Activated T-helper 1 cell treated with Interleukin-2 at 50 U/mL for 16 hours (primary cell): ENCODE measurements around the gene PTPRS.

Experiments used
- DNase-seq: peaks from one replicate; pipeline ENCODE4 v3.0.0-alpha.2; 2020; ENCODE audit warnings: low read depth

PTPRS gene

GRCh38 chr19:5308451-5309437, 31.9 kb downstream of the PTPRS start:
- DNase-seq, result no peak

- no peak for DNase-seq
These were observed 33.0 kb downstream of the PTPRS start for GRCh38 chr19:5307655-5308054.

DNA sequence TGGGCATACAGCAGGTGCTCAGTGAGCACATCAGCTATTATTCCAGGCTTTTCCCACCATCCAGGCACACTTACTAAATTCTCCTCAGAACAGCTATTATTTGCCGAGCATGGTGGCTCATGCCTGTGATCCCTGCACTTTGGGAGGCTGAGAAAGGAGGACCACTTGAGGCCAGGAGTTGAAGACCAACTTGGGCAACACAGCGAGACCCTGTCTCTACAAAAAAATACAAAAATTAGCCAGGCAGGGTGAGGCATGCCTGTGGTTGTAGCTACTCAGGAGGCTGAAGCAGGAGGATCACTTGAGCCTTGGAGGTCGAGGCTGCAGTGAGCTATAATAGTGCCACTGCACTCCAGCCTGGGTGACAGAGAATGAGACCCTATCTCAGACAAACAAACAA, 35.4 kb downstream of the PTPRS start:
- no peak for DNase-seq

DNA sequence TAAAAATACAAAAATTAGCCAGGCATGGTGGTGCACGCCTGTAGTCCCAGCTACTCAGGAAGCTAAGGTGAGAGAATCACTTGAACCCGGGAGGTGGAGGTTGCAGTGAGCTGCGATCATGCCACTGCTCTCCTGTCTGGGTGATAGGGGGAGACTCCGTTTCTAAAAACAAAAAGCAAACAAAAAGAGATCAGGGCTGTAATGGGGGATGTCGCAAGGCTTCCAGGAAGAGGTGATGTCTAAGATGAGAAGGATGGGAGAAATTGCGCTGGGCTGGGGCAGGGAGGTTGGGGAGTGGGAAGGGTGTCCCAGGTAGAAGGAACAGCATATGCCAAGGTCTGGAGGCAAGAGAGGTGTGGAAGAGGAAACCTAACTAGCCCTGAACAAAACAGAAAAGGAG, 36.1 kb downstream of the PTPRS start:
- DNase-seq, result no peak

DNA sequence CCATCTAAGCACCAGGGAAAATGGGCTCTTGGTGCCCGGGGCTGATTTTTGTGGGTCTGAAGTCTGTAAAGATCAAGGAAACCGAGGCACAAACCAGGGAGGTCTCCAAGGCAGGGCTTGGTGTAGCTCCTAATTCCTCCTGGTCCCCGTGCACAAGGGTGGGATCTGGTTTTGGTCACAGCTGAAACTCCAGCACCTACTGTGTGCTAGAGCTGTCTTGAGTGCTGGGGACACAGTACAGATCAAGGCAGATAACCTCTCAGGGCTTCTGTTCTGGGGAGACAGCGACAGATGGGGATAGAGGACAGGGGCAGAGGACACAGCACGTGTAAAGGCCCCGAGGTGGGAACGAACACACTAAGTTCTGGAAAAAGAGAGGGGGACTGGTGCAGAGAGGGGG, 37.4 kb downstream of the PTPRS start:
- no peak for DNase-seq

- DNase-seq, result no peak
These were observed 38.2 kb downstream of the PTPRS start for GRCh38 chr19:5302396-5302795.

- no peak for DNase-seq
These were observed 41.5 kb downstream of the PTPRS start for GRCh38 chr19:5299137-5299536.

DNA sequence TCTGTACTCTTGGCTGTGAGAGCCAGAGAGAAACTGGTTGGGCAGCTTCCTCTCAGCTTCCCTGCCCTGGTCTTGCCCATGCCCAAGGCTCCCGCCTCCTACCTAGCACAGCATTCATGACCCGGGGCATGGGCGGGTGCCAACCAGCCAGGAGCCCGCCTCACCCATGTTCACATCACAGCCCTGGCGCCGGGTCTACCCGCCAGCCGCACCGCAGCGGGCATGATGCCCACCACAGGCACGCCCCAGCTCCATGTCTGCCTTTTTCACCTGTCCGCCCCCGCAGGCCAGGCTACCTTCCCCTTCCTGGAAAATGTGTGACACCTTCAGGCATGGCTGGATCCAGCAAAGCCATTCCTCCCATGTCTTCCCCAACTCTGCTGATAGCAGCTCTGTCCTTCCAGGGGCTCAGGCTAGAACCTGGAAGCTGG, 42.1 kb downstream of the PTPRS start:
- no peak for DNase-seq

- no peak for DNase-seq
These were observed 43.3 kb downstream of the PTPRS start for GRCh38 chr19:5297272-5297669.

GRCh38 chr19:5296457-5297271, 43.9 kb downstream of the PTPRS start:
- DNase-seq, result no peak

GRCh38 chr19:5296021-5296420, 44.6 kb downstream of the PTPRS start:
- DNase-seq, result no peak

DNA sequence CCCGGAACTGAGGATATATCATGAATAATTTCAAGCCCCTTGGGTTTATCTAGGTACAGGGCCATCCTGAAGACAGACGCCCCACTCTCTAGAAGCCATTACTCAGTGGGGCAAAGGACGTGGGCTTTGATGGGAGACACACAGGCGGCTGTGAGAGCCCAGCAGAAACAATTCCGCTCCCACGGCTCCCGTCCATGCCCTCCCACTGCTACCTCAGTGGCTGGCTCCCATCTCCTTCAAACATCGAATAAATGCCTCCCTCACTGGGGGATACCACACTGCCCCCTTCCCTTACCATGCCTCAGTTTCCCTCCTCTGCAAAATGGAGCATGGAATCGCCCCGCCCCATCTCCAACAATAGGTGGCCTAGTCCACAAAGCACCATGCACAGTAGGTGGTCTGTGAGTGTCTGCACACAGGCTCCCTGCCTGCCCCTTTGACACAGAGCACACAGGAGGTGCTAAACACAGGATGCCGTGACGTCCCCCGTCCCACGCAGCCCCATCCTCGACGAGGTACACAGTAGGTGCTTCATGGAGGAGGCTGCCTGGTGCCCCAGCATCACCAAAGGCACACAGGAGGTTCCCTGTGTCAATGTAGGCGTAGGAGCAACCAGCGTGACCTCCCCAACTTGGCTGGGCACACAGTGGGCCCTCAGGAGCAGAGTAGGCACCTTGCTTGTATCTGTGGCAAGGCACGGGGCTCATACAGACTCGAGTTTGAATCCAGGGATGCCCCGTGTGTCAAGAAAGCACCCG, 46.0 kb downstream of the PTPRS start:
- DNase-seq, result no peak

DNA sequence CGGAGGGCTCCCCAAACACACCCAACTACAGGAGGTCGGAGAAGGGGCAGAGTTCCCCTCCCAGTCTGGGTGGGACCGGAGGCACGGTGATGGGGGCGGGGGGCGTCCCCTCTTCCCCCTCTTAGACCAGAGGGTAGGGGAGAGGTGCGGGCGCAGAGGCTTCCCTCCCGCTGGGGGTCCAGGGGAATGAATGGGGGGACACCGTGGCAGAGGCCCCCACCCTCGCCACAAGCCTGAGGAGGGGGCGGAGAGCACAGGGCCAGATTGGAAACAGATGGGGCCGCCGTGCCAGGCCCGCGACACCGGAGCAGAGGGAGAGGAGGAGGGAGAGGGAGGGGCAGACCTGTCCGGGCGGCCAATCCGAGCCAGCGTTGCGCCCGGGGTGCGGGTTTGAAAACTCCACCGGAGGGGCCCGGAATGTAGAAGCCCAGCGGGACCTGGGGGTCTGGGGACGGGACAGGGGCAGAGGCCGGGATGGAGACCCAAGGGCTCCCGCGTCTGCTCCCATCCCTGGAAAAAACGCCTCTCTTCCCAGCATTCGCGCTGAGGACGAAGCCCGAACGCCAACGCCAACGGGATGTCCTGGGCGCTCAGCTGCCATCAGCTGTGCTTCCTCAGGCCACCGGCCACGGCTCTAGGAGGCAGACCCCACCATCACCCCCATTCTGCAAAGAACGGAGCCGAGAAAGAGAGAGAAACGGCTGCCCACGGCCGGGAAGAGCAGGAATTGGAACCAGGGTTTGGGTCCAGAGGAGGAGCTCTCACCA, 46.8 kb downstream of the PTPRS start:
- DNase-seq, result no peak

GRCh38 chr19:5292822-5293611, 47.6 kb downstream of the PTPRS start:
- peak; percentile 26 for DNase-seq

GRCh38 chr19:5292453-5292821, 48.2 kb downstream of the PTPRS start:
- no peak for DNase-seq

DNA sequence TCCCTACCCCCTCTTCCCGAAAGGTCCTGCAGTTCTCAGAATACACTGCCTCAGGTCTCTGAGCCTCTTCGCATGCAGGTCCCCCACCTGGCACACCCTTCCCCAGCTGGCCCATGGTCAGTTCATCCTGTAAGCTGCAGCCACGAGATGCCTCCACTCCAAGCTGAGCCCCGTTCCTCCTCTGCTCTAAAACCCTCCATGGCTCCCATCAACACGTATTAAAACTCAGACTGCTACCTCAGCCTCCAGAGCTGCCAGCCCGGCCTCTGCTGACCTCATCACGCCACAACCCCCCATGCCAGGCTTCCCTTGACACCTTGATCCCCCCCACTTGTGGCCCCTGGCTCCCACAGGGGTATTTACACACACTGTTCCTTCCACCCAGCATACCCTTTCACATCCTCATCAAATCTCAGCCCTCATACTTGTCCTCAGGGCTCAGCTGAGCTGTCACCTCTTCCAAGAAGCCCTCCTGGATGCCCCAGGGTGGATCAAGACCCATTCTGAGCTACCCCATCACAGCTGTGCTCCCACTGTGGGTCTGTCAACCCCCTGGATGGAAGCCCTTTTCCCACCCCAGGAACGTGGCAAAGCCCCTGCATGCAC, 48.9 kb downstream of the PTPRS start:
- DNase-seq, result no peak
